SK-N-MC (cell line): ENCODE measurements around the gene PLEKHA6.

Experiments
- EZH2 ChIP-seq: fragments of 200-600 bp; sonication (generic); IDR thresholded peaks from one replicate; pipeline ENCODE4 v1.6.1; 2017; ENCODE audit warnings: antibody characterized with exemption
- POLR2AphosphoS5 ChIP-seq: IDR thresholded peaks from 2 replicates; pipeline ENCODE4 v1.6.1; 2012; ENCODE audit warnings: mild to moderate bottlenecking, low read depth, low read length, borderline replicate concordance

DNA sequence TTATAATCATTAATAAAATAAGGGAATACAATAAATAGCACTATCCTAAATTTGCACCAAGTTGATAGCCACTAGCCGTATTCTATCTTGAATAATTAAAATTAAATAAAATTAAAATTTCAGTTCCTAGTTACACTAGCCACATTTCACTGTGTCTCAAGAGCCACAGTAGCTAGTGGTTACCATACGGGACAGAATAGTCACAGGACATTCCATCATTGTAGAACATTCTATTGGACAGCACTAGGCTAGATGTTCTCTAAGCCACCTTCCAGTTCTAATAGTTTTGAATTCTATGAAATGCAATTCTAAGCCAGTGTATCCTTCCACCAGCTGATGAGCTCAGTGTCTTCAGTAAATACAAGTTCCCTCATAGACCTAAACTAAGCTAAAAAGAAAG, 74.8 kb downstream of the PLEKHA6 start:
- TF ChIP-seq EZH2 (no peak), POLR2AphosphoS5 (no peak)
